Measurements from ENCODE around the gene KIF5B. TPM values are rescaled to one million over a fixed set of nuclear protein-coding genes. Genes with fewer than 3 reads are reported as not detected.

The KIF5B gene
- total and polyA plus RNA-seq, 9 of the 15 experiments (the other 6 are each of a cell fraction or from before 2014, with no cell fraction given) = 24.4 to 94.4 (median 68.9) TPM

- TF ChIP-seq ARID4B (CRISPR knock-in tag; IDR thresholded peaks at IDR 0.05) (no peak), RFX1 (IDR thresholded peaks at IDR 0.05) (no peak), CREB3L1 (IDR thresholded peaks at IDR 0.05; ENCODE audit: borderline replicate concordance, low read depth) (peak; percentile 93), MLLT1 (IDR thresholded peaks at IDR 0.05) (peak in 1 of 2 experiments; percentile 97; a peak in 2 of 4 replicates), NEUROD1 (IDR thresholded peaks at IDR 0.05; ENCODE audit: borderline replicate concordance, low read depth, low read length, partially characterized antibody) (peak; percentile 60), KAT8 (IDR thresholded peaks at IDR 0.05; ENCODE audit: low read depth) (no peak), FOXO4 (CRISPR knock-in tag; IDR thresholded peaks at IDR 0.05) (no peak), MYBL2 (IDR thresholded peaks at IDR 0.05; ENCODE audit: low read depth) (no peak; the same call in 1 of the 2 replicates), MYBL2 (CRISPR knock-in tag; IDR thresholded peaks at IDR 0.05; ENCODE audit: borderline replicate concordance) (no peak), VEZF1 (CRISPR knock-in tag; IDR thresholded peaks at IDR 0.05) (peak; percentile 48; the same call in 1 of the 2 replicates), ZNF830 (CRISPR knock-in tag; IDR thresholded peaks at IDR 0.05) (no peak), PURB (CRISPR knock-in tag; IDR thresholded peaks at IDR 0.05; ENCODE audit: low read depth) (no peak), CHD2 (IDR thresholded peaks at IDR 0.05; ENCODE audit: low read depth, low read length) (no peak), ZNF143 (CRISPR knock-in tag; IDR thresholded peaks at IDR 0.05) (no peak), FOXK2 (conservative IDR thresholded peaks at IDR 0.05 in 1 of 2, IDR thresholded peaks at IDR 0.05 in 1 of 2; ENCODE audit: low read depth in 2 of 2) (peak; percentile 53 to 64), CREB1 (IDR thresholded peaks at IDR 0.05) (peak; percentile 82; the same call in 1 of the 2 replicates), CREB1 (CRISPR knock-in tag; IDR thresholded peaks at IDR 0.05) (0 out of 2 replicates have a peak, but pooled peaks have one; percentile 62), ZNF124 (CRISPR knock-in tag; IDR thresholded peaks at IDR 0.05) (no peak)
Measured at GRCh38 chr10:31972519-31973041, 83.6 kb downstream of the KIF5B start (continued).

All from K562 (cell line).